ENCODE results near the gene TIMP2.
"Not testable (repeated sequence)": the region's sequence is repeated elsewhere in the genome, so short reads cannot be mapped to it uniquely, and the experiment has no call there.

The TIMP2 gene

DNA sequence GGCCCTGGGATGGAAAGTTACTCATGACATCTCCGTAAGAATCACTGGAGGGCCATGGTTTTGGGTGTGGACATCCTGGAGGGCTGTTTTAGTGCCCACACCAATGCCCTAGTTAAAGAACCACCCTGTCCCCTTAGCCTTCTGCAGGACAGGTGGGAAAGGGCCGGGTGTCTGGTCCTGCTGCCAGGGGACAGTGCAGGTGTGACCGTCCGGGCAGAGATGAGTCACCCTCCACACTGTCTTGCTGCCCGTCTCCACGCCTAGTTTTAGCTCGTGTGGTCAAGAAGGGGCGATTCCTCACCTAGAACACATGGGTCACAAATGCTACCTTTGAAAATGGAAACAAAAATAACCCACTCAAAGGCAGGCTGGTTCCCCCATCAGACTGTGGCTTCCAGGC is 39.2 kb downstream of the TIMP2 start:
- no peak for DNase-seq

DNA sequence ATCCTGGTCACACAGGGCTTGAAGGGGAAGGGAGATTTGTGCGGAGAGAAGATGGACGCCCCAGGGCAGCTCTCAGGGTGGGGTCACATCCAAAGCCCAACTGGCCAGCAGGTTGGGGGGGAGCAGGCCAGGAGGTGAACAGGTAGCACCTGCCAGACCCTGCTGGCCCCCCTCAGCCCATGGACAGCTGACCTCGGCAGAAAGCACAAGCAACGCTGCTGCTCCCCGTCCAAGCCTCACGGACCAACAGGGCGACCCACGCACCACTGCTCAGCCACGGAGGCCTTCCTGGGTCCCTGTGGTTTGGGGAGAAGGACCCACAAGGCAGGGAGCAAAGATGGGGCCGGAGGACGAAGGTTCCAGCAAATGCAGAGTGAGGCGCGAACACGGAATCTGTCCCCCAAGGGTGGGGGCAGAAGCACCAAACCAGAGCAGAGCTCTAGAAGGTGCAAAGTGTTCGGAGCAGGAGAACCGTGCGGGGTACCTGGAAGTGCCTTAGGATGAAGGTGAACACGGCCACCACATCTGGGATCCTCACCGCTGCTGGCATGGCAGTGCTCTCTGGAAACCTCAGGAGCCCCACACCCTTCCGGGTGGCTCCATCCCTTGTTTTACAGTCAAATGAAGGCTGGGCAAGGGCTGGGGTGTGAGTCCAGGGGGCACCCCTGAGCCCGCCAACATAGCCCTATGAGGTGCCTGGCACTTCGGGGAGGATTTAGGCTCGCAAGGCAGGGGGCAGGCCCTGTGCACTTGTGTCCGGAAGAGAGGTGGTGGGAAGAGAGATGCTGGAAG is 40.1 kb downstream of the TIMP2 start:
- no peak for DNase-seq

DNA sequence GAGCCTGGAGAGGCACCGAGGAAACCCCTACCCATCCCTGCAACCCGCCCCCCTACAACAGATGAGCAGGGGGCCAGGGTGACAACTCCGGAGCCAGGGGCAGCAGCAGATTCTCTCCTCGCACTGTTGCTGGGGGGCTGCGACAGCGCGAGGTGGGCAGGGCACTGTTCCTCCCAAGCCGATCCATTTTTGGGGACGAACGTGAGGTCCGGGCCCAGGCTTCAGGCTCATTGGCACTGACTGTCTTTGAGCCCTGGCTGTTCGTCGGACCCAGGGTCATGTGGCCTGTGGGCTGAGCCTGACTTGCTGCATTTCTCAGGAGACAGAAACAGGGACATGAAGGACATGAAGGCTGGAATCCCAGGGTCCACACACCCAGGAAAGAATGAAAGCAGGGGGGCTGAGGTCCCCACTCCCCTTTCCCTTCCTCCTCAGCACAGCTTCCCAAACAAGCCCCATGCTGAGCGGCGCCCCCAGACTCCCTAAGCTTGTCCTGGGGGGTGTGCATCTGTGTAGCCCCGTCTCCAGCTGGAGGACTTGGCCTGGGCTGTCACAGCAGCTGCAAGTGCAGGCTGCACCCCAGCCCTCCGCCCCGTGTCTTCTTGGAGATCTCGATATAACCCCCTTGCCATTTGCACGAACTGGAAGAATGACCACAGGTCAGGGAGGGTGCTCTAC is 40.9 kb downstream of the TIMP2 start:
- DNase-seq: no peak

DNA sequence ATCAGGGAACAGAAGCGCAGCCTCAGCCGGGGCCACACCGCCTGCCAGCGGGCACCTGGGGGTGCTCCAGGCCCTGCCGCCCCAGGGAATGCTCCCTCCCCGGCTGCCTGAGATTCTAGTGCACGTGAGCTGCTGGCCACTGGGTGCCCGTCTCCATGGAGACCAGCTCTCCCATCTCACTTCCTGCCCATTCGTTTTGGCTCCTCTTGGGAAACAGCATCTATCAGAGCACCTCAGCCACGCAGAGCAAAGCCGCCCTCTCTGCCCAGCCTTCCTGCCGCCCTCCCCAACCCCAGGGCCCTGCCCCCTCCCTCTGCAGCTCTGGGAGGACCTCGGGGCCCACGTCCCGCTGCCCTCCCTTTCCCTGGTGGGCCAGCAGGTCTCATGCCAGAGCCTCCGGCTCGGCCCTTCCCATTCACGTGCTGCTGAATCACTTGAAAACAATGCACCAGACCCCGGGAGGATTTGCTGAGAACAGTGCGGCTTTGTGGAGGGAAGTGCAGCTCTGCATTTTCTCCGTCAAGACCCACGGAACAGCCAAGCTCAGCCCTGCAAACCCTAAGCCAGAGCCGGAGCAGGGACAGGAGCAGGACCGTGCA is 41.6 kb downstream of the TIMP2 start:
- no peak for DNase-seq

DNA sequence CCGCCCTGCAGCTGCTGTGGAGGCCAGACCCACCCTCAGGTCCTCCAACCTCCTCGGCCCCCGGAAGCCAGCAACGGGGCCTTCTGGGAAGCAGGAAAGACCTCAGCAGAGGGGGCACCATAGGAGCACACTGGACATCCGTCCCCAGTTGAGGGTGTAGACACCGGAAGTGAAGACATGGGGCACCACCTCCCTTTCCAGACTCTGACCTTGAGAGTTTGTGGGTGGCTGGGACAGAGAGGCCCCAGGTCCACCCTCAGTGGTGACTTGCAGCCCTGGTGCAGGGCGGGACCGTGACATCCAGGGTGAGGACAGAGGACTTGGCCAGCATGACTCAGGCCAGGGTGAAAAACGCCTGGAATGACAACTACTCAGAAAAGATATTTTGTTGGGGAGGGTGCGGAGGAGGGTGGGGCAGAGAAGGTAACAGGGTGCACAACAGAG is 42.1 kb downstream of the TIMP2 start:
- no peak for DNase-seq

DNA sequence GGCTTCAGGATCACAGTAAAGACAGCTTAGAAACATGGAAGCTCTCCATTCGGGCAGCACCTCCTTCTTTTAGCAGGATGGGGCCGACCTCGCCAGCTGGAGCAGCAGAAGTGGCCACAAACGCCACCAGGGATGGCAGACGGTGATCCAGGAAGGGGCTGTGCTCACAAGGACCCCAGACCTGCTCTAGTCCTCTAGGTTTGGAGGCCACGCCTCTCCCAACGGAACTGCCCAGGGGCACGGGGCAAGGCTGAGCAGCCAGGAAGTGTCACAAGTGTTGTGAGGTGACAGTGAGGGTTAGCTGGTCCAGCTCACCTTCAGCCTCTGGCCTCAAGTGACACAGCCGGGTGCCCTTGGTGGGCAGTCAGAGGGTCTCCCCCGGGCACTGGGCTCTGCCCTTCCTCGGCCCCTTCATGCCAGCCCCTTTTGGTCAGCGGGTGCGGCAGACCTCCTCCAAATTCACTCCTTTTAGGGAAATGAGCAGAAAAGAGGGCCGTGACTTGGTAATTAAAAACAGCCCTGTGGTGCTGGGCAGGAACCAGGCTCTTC is 42.6 kb downstream of the TIMP2 start:
- no peak for DNase-seq

DNA sequence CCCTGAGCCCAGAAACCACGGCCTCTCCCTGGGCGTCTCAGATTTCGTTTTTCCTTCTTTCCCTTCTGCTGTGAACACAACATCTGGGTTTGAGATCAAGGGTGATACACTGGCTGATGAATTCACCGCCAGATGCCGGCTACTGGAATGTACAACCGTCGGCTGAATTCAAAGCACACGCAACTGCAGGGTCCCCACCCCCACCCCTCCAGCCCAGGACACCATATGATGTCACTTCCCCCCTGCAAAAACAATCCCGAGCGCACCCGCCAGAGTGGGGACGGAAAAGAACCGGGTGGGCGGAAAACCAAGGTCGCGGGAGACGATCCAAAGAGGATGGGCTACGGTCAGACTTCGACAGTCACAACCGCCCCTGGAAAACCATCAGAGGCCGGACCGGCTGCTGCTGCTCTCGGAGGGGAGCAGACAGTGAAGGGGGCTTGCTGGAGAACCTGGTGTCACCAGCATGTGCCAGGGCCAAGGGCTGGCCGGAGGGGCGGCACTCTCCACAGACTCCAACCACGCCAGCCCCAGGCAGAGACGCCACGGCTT is 45.5 kb downstream of the TIMP2 start:
- peak; percentile 45 for DNase-seq

DNA sequence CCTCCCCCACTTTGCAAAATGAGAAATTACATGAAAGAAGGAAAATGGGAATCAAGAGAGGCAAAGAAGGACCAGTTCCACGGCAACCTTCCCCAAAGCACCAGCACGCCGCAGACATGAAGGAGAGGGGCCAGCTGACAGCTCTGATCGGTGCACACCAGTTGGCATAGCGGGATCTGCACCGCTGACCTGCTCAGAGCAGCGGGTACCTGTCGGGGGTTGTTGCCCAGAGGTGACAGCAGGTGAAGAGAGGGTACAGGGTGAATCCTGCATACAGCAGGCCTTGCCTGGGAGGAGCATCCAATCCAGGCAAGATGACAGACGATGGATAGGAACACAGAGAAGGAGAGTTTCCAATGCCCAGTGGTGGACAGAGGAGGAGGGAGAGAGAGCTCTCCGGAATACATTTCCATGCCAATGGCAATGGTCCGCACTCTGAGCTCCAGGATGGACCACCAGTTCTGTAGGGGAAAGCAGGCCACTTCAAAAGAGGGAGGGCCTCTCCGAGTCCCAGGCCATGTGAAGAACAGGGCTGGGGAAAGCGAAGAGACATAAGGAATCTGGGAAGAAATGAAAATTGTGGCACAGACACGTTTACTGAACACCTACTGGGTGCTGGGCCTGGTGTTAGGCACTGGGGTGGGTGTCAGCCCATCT is 46.2 kb downstream of the TIMP2 start:
- no peak for DNase-seq

DNA sequence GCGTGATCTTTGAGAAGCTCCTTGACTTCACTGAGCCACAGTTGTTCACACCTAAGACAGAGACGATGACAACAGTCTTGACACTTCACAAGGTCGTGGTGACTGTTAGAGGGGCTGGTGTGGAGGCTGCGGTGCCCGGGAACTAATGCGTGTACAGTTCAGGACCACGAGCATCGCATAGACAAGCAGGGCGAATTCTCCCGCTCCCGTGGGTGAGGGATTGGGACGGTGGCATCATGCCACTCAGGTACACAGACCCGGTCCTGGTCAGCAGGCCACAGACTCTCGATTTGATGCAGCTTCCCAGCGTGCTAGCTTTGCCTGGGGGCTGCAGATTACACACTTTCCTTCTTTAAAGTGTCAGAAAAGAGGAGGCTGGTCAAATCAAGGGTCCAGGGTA is 46.9 kb downstream of the TIMP2 start:
- no peak for DNase-seq

DNA sequence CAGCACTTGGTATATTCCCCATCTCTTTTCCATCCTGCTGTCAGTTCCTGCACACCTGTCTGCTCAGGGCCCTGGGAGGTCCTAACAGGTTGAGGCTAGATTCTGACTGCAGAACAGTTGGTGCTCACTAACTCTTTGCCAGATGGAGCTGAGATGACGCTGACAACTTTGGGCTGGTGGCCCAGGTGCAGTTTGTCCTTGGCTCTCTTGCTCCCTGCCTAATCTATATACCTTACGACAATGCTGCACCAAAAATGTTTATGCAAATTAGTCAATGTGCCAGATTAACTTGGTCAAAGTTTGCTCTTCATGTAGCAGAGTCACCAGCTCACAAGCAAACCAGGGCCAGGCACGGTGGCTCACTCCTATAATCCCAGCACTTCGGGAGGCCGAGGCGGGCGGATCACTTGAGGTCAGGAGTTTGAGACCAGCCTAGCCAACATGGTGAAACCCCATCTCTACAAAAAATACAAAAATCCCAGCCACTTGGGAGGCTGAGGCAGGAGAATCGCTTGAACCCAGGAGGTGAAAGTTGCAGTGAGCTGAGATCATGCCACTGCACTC is 48.2 kb downstream of the TIMP2 start:
- DNase-seq: not testable (repeated sequence)

DNA sequence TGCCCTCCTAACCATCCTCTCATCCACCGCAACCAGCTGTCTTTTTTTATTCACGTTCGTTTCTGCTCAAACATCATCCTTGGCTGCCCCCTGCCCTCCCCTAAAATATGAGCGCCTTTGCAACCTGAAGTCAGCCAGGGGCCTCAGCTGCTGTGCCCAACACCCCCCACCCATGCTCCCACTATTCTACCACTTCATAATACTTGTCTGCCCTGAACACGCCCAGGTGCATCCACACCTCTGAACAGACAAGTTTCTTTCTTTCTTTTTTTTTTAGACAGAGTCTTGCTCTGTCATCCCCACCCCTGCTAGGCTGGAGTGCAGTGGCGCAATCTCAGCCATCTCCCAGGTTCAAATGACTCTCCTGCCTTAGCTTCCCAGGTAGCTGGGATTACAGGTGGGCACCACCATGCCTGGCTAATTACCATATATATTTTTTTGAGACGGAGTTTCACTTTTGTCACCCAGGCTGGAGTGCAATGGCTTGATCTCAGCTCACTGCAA is 49.0 kb downstream of the TIMP2 start:
- DNase-seq: no peak

DNA sequence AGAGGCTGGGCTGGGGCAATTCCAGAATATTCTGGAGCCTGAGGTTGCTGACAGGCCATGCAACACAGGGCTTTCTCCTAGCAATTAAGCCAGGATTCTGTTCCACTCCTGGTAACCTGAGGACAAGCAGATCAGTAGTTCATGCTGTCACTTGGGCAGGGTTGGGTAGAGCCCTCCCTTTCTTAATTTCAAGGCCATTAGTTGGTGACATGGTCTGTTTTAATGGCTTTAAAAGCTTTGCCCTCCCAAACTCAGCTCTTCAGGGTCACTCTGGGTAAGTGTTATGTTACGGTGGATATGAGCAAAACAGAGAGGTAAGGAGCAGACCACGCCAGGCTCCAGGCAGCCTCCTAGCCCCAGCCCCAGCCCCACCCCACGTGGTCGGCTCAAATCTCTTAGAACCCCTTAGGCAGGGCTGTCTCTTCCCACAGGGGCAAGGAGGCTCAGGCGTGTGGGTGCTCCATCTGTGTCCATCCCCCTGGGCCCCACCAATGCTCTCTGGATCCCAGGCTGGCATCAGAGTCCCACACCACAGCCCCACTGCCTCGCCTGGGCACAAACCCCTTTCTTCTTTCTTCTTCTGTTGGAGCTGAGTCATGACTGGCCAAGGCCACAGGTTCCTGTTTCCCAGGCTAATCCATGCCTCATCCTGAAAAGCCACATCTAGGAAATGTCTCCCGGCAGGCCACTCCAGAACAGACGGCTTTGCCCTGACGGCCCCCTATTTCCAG is 49.7 kb downstream of the TIMP2 start:
- DNase-seq: no peak

DNA sequence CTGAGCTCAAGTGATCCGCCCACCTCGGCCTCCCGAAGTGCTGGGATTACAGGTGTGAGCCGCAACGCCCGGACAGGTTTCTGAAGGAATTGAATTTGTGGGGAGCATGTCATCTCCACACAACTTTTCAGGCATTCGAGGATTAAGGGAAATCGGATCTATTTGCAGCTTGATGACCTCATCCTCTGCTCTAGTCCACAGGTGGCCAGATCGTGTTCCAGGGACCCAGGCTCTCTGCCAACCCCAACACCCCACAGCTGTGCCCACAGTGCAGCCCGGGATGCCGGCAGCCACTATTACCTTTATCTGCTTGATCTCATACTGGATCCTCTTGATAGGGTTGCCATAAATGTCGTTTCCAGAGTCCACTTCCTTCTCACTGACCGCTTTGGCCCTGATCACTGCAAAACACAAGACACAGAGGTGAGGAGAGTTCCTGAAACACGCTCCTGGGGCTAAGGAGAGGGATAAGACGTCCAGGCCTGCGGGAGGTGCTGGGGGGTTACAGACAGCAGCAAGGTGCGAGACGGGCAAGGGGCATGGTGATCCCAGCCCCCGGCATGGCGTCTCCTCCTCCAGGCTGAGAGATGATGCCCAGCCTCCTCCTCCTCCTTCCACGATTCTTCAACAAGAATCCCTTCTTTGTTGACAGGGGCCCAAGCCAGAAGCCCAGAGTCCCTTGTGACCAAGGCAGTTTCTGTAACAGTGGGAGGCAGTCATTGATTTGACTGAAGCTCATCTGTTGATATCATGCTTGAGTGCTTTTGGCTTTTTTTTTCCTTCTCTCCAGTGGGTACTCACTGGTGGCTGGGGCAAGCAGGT is 51.5 kb downstream of the TIMP2 start:
- no peak for DNase-seq

DNA sequence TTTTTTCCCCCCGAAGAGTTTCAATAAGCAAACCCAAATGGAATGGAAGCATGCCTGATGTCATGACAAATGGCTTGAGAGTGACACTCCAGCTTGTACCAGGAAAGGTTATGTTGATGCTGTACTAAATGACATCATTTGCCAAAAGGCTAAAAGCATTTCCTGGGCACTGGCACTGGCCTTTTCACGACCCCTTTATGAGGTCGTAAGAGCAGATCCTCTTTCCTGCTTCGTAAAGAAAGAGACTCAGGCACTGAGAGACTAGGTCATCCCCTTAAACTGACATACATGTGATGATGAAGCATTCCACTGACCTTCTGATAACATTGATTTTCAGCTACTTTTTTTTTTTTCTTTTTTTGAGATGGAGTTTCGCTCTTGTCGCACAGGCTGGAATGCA is 52.7 kb downstream of the TIMP2 start:
- DNase-seq: no peak

DNA sequence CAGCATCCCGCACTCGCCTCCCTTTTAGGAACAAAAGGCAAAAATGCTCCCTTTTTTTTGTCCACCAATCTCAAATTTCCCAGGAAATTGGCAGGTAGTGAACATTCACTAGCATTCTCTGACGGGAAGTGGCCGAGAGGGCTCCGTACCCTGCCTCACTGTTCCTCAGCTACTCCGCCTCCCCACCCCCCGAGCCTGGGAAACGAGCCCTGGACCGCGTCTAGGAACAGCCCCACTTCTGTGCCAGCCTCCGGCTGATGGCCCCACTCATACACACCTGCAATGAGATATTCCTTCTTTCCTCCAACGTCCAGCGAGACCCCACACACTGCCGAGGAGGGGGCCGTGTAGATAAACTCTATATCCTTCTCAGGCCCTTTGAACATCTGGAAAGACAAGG is 54.6 kb downstream of the TIMP2 start:
- no peak for DNase-seq

DNA sequence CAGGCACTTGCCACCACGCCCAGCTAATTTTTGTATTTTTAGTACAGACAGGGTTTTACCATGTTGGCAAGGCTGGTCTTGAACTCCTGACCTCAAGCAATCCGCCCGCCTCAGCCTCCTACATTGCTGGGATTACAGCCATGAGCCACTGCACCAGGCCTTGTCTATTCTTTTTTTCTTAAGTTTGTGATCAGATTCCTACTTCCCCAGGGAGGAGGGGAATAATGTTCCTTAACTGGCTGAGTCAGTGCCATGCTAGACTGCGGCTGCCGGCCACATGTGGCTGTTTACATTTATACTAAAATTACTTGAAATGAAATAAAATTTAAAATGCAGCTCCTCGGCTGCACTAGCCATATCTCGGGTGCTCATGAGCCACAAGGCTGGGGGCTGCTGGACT is 56.8 kb downstream of the TIMP2 start:
- no peak for DNase-seq

DNA sequence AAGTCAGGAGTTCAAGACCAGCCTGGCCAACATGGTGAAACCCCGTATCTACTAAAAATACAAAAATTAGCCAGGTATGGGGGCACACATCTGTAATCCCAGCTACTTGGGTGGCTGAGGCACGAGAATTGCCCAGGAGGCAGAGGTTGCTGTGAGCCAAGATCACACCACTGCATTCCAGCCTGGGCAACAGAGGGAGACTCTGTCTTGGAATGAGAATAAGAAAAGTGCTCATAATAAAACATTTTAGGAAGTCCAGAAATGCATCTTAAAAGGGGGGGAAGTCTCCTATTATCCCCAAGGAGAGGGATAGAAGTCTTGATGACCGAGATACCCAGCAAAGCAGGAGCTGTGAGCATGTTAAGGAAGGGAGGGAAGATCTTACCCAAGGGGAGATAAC is 58.1 kb downstream of the TIMP2 start:
- not testable (repeated sequence) for DNase-seq

DNA sequence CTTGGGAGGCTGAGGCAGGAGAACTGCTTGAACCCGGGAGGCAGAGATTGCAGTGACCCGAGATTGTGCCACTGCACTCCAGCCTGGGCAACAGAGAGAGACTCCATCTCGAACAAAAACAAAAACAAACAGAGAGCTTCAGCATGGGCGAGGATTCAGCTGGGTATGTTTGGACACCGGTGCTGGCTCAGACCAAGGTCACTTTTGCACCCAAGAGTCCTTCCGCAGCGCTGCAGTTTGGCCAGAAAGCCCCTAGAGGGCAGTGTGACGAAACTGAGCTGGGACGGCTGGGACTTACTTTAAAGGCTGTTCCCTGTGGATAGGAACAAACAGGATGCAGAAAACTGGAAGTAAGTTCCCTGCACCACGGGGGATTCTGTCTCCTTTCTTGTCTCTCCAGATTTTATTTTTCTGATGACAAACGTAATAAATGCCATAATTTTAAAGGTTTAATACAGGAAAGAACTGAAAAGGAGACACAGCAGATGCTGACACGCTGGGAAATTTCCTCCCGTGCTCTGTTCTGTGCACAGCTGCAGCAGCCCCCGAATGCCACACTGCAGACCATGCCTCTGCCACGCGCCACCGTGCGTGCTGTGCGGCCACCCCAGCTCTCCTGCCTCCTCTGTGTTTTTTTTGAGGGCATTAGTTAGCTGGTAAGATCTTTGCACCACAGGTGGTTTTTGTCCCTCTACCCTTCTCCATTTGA is 59.4 kb downstream of the TIMP2 start:
- peak; percentile 71 for DNase-seq

DNA sequence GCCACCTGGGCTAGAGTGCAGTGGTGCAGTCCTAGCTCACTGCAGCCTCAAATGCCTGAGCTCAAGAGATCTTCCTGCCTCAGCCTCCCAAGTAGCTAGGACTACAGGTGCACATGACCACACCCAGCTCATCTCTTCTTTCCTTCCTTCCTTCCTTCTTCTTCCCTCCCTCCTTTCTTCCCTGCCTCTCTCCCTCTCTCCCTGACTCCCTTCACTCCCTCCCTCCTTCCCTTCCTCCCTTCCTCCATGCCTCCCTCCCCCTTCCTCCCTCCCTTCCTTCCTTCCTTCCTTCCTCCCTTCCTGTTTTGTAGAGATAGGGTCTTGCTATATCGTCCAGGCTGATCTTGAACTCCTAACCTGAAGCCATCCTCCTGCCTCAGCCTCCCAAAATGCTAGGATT is 61.1 kb downstream of the TIMP2 start:
- no peak for DNase-seq

All from stimulated activated CD4-positive, alpha-beta T cell treated with anti-CD3 and anti-CD28 coated beads, Interleukin-15, amount 100 ng/mL, for 24 hours (primary cell).